ENCODE measurements around the gene ACAD8. TPM values are rescaled to one million over a fixed set of nuclear protein-coding genes. Genes with fewer than 3 reads are reported as not detected.

Gene ACAD8
- total RNA-seq, 1 donor from 2014 or later = 33.5 TPM

- H3K27ac Mint-ChIP-seq (ENCODE audit: unreplicated experiment) = no peak overlapping the region
- no peak for DNase-seq (ENCODE audit: low spot score)
- H3K9me3 Mint-ChIP-seq (ENCODE audit: unreplicated experiment) = no peaks in the 10 kb centered on the region
- no peaks in the 10 kb centered on the region for H3K27me3 Mint-ChIP-seq (ENCODE audit: unreplicated experiment)
- H3K4me3 Mint-ChIP-seq (ENCODE audit: unreplicated experiment) = no peak overlapping the region
- TF ChIP-seq, protein P1, sequence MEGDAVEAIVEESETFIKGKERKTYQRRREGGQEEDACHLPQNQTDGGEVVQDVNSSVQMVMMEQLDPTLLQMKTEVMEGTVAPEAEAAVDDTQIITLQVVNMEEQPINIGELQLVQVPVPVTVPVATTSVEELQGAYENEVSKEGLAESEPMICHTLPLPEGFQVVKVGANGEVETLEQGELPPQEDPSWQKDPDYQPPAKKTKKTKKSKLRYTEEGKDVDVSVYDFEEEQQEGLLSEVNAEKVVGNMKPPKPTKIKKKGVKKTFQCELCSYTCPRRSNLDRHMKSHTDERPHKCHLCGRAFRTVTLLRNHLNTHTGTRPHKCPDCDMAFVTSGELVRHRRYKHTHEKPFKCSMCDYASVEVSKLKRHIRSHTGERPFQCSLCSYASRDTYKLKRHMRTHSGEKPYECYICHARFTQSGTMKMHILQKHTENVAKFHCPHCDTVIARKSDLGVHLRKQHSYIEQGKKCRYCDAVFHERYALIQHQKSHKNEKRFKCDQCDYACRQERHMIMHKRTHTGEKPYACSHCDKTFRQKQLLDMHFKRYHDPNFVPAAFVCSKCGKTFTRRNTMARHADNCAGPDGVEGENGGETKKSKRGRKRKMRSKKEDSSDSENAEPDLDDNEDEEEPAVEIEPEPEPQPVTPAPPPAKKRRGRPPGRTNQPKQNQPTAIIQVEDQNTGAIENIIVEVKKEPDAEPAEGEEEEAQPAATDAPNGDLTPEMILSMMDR (IDR thresholded peaks at IDR 0.05; ENCODE audit: unreplicated experiment) = no peak
- peaks cover 6% of the 10 kb centered on the region for H3K4me1 Mint-ChIP-seq (ENCODE audit: unreplicated experiment)
- peaks cover 6% of the 10 kb centered on the region for H3K36me3 Mint-ChIP-seq (ENCODE audit: low read depth, unreplicated experiment)
Observed at GRCh38 chr11:134287561-134287960, 34.2 kb downstream of the ACAD8 start.

DNA sequence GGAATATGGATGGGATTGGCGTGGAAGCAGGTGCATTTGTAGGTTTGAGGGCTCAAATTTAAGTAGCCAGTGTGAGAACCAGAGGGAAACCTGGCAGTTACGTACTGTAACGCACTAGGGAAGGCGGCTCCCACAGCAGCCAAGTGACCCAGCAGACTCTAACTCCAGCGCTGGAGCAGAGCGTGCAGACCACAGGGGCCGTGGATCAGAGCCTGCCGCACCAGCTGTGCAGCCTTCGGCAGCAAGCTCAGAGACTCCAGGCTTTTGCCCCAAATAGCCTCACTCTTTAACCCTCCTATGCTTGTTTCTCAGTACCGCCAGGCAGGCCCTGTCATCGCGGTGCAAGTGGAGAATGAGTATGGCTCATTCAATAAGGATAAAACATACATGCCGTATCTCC, 35.1 kb downstream of the ACAD8 start:
- TF ChIP-seq, protein P1 (IDR thresholded peaks at IDR 0.05; ENCODE audit: unreplicated experiment) = no peak
- Mint-ChIP-seq H3K27ac (ENCODE audit: unreplicated experiment) (no peak overlapping the region), H3K36me3 (ENCODE audit: low read depth, unreplicated experiment) (peaks cover 6% of the 10 kb centered on the region), H3K27me3 (ENCODE audit: unreplicated experiment) (no peaks in the 10 kb centered on the region), H3K4me3 (ENCODE audit: unreplicated experiment) (no peak overlapping the region), H3K4me1 (ENCODE audit: unreplicated experiment) (peaks cover 6% of the 10 kb centered on the region), H3K9me3 (ENCODE audit: unreplicated experiment) (no peaks in the 10 kb centered on the region)
- DNase-seq (ENCODE audit: low spot score) = no peak

GRCh38 chr11:134289167-134289566, 35.8 kb downstream of the ACAD8 start:
- no peak for DNase-seq (ENCODE audit: low spot score)
- TF ChIP-seq, protein P1 (IDR thresholded peaks at IDR 0.05; ENCODE audit: unreplicated experiment) = no peak
- H3K4me3 Mint-ChIP-seq (ENCODE audit: unreplicated experiment) = no peak overlapping the region
- H3K9me3 Mint-ChIP-seq (ENCODE audit: unreplicated experiment) = no peaks in the 10 kb centered on the region
- H3K27ac Mint-ChIP-seq (ENCODE audit: unreplicated experiment) = peak overlapping the region; percentile 15
- H3K27me3 Mint-ChIP-seq (ENCODE audit: unreplicated experiment) = no peaks in the 10 kb centered on the region
- H3K36me3 Mint-ChIP-seq (ENCODE audit: low read depth, unreplicated experiment) = peaks cover 6% of the 10 kb centered on the region
- H3K4me1 Mint-ChIP-seq (ENCODE audit: unreplicated experiment) = peaks cover 6% of the 10 kb centered on the region

GRCh38 chr11:134289789-134290188, 36.4 kb downstream of the ACAD8 start:
- peaks cover 6% of the 10 kb centered on the region for H3K36me3 Mint-ChIP-seq (ENCODE audit: low read depth, unreplicated experiment)
- no peak overlapping the region for H3K4me3 Mint-ChIP-seq (ENCODE audit: unreplicated experiment)
- H3K27ac Mint-ChIP-seq (ENCODE audit: unreplicated experiment) = no peak overlapping the region
- H3K4me1 Mint-ChIP-seq (ENCODE audit: unreplicated experiment) = peaks cover 6% of the 10 kb centered on the region
- H3K27me3 Mint-ChIP-seq (ENCODE audit: unreplicated experiment) = no peaks in the 10 kb centered on the region
- no peaks in the 10 kb centered on the region for H3K9me3 Mint-ChIP-seq (ENCODE audit: unreplicated experiment)
- TF ChIP-seq, protein P1 (IDR thresholded peaks at IDR 0.05; ENCODE audit: unreplicated experiment) = no peak
- DNase-seq (ENCODE audit: low spot score) = no peak

- no peak overlapping the region for H3K4me3 Mint-ChIP-seq (ENCODE audit: unreplicated experiment)
- no peaks in the 10 kb centered on the region for H3K9me3 Mint-ChIP-seq (ENCODE audit: unreplicated experiment)
- TF ChIP-seq, protein P1 (IDR thresholded peaks at IDR 0.05; ENCODE audit: unreplicated experiment) = no peak
- no peak for DNase-seq (ENCODE audit: low spot score)
- H3K27me3 Mint-ChIP-seq (ENCODE audit: unreplicated experiment) = no peaks in the 10 kb centered on the region
- peaks cover 6% of the 10 kb centered on the region for H3K4me1 Mint-ChIP-seq (ENCODE audit: unreplicated experiment)
- peaks cover 6% of the 10 kb centered on the region for H3K36me3 Mint-ChIP-seq (ENCODE audit: low read depth, unreplicated experiment)
- no peak overlapping the region for H3K27ac Mint-ChIP-seq (ENCODE audit: unreplicated experiment)
Observed at GRCh38 chr11:134290646-134291045, 37.3 kb downstream of the ACAD8 start.

Data from endothelial cell (in vitro differentiated cells).